BLaER1 (cell line): Measurements from ENCODE around the gene BRAF.
"Not testable (repeated sequence)": the region's sequence is repeated elsewhere in the genome, so short reads cannot be mapped to it uniquely, and the experiment has no call there.

ENCODE experiments used
- H3K27ac ChIP-seq: shearing (Covaris generic); formaldehyde crosslinking; 2 replicates; pipeline ENCODE4 v1.8.1; 2022
- H3K27me3 ChIP-seq: shearing (Covaris generic); formaldehyde crosslinking; 2 replicates; pipeline ENCODE4 v1.8.1; 2022
- H3K36me3 ChIP-seq: shearing (Covaris generic); formaldehyde crosslinking; 2 replicates; pipeline ENCODE4 v1.8.1; 2022
- H3K4me1 ChIP-seq: shearing (Covaris generic); formaldehyde crosslinking; 2 replicates; pipeline ENCODE4 v1.8.1; 2022
- H3K4me2 ChIP-seq: shearing (Covaris generic); formaldehyde crosslinking; 2 replicates; pipeline ENCODE4 v1.8.1; 2022
- H3K4me3 ChIP-seq: shearing (Covaris generic); formaldehyde crosslinking; 2 replicates; pipeline ENCODE4 v1.8.1; 2022
- H3K9ac ChIP-seq: shearing (Covaris generic); formaldehyde crosslinking; 2 replicates; pipeline ENCODE4 v1.8.1; 2022
- H3K9me3 ChIP-seq: shearing (Covaris generic); formaldehyde crosslinking; 2 replicates; pipeline ENCODE4 v1.8.1; 2022
- H4K20me1 ChIP-seq: shearing (Covaris generic); formaldehyde crosslinking; 2 replicates; pipeline ENCODE4 v1.8.1; 2022
- Cebpa-rat ChIP-seq: shearing (Covaris generic); IDR thresholded peaks from 2 replicates; pipeline ENCODE4 v1.8.1; 2022

BRAF gene

DNA sequence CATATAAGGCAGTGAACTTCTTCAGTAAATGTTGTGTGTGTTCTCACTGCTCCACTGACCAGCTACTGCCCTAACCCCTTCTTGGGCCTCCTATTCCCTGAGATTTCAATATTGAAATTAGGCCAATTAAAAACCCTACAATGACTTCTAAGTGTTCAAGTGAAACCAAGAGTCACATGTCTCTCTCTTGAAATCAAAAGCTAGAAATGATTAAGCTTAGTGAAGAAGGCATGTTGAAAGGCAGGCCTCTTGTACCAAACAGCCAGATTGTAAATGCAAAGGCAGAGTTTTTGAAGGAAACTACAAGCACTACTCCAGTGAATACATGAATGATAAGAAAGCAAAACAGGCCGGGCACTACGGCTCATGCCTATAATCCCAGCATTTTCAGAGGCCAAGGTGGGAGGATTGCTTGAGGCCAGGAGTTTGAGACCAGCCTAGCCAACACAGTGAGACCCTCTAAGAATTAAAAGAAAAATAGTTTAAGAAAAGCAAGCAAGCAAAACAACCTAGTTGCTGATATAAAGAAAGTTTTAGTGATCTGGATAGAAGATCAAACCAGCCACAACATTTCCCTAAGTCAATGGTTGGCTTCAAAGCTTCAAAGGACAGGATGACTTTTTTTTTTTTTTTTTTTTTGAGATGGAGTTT, 22.3 kb downstream of the BRAF start:
- 0 out of 2 replicates have a peak overlapping the region, but pooled peaks have one; percentile 11 for H3K4me2 ChIP-seq
- peaks cover 24% of the 10 kb centered on the region for H3K36me3 ChIP-seq
- no peaks in the 10 kb centered on the region for H3K27me3 ChIP-seq
- peaks cover 56% of the 10 kb centered on the region for H4K20me1 ChIP-seq
- H3K4me1 ChIP-seq, result peaks cover 11% of the 10 kb centered on the region; the same call in 1 of the 2 replicates
- H3K27ac ChIP-seq, result no peak overlapping the region
- H3K9ac ChIP-seq, result no peak overlapping the region
- no peak for TF ChIP-seq Cebpa-rat
- peaks cover 42% of the 10 kb centered on the region for H3K9me3 ChIP-seq
- no peak overlapping the region for H3K4me3 ChIP-seq

GRCh38 chr7:140901941-140902302, 22.8 kb downstream of the BRAF start:
- TF ChIP-seq Cebpa-rat, result no peak
- Histone ChIP-seq H3K36me3 (peaks cover 20% of the 10 kb centered on the region), H3K9ac (no peak overlapping the region), H3K9me3 (peaks cover 37% of the 10 kb centered on the region), H3K4me1 (peaks cover 11% of the 10 kb centered on the region; the same call in 1 of the 2 replicates), H3K4me2 (no peak overlapping the region), H4K20me1 (peaks cover 61% of the 10 kb centered on the region), H3K4me3 (no peak overlapping the region), H3K27ac (no peak overlapping the region), H3K27me3 (no peaks in the 10 kb centered on the region)

- peaks cover 72% of the 10 kb centered on the region for H4K20me1 ChIP-seq
- no peak overlapping the region for H3K4me3 ChIP-seq
- H3K27ac ChIP-seq, result no peak overlapping the region
- H3K36me3 ChIP-seq, result peaks cover 24% of the 10 kb centered on the region
- no peak for TF ChIP-seq Cebpa-rat
- no peak overlapping the region for H3K4me2 ChIP-seq
- H3K4me1 ChIP-seq, result peaks cover 11% of the 10 kb centered on the region; the same call in 1 of the 2 replicates
- peaks cover 30% of the 10 kb centered on the region for H3K9me3 ChIP-seq
- H3K27me3 ChIP-seq, result no peaks in the 10 kb centered on the region
- H3K9ac ChIP-seq, result no peak overlapping the region
Measured at GRCh38 chr7:140899883-140900282, 24.8 kb downstream of the BRAF start.

DNA sequence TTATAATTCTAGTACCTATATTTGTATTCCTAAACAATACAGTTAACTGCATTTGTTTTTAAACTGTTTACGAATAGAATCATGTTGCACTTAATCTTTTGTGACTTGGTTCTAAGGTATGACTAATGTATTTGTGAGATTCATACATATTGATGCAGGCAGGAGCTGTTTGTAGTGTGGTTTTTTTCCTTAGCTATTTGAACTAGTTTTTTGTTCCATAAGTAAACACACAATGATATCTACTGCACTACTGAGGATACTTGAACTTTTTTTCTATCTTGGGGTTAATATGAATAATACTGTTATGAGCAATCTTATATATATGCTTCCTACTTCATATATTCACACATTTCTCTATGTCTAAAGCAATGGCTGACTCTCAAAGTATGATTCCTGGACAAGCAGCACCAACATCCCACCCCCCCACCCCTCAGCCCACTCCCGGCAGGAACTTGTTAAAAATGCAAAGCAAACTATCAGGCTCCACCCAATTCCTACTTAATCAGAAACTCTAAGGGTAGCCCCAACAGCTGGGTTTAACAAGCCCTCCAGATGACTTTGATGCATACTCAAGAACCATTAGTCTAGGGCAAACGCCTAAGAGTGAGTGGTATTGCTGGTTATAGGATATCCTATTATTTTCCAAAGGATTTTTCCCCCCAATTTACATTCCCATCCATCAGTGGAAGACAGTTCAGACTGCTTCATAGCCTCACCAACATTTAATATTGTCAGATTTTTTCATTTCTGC, 25.8 kb downstream of the BRAF start:
- Histone ChIP-seq H3K27me3 (no peaks in the 10 kb centered on the region), H3K4me2 (no peak overlapping the region), H3K9ac (no peak overlapping the region), H3K27ac (no peak overlapping the region), H4K20me1 (peaks cover 72% of the 10 kb centered on the region), H3K36me3 (peaks cover 21% of the 10 kb centered on the region), H3K4me1 (peaks cover 11% of the 10 kb centered on the region; the same call in 1 of the 2 replicates), H3K4me3 (no peak overlapping the region), H3K9me3 (peaks cover 21% of the 10 kb centered on the region)
- no peak for TF ChIP-seq Cebpa-rat

- peaks cover 8% of the 10 kb centered on the region; the same call in 1 of the 2 replicates for H3K9me3 ChIP-seq
- no peaks in the 10 kb centered on the region for H3K4me1 ChIP-seq
- H3K4me3 ChIP-seq, result no peak overlapping the region
- H3K27me3 ChIP-seq, result no peaks in the 10 kb centered on the region
- H3K36me3 ChIP-seq, result peaks cover 12% of the 10 kb centered on the region; the same call in 1 of the 2 replicates
- no peak overlapping the region for H3K9ac ChIP-seq
- H3K4me2 ChIP-seq, result no peak overlapping the region
- no peak overlapping the region for H3K27ac ChIP-seq
- peaks cover 77% of the 10 kb centered on the region for H4K20me1 ChIP-seq
- no peak for TF ChIP-seq Cebpa-rat
Measured at GRCh38 chr7:140896996-140897395, 27.7 kb downstream of the BRAF start.

DNA sequence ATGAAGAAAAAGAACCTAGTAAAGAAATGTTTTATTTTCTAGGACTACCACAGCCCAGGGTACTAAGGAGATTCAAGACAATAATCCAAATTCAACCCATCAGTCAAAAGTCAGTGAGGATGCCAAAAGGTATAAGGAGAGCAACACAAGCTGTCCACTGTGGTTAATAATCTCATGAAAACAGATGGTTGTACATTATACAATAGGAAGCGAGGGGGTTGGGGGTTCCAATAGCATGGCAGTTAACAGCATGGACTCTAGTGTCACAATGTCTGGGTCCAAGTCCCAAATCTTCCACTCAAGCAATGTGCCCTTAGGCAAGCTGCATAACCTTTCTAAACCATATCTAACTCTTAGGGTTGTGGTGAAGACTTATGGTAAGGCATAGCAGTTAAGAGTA, 35.1 kb downstream of the BRAF start:
- Histone ChIP-seq H3K9ac (no peak overlapping the region), H3K4me3 (no peak overlapping the region)
- no peak for TF ChIP-seq Cebpa-rat

DNA sequence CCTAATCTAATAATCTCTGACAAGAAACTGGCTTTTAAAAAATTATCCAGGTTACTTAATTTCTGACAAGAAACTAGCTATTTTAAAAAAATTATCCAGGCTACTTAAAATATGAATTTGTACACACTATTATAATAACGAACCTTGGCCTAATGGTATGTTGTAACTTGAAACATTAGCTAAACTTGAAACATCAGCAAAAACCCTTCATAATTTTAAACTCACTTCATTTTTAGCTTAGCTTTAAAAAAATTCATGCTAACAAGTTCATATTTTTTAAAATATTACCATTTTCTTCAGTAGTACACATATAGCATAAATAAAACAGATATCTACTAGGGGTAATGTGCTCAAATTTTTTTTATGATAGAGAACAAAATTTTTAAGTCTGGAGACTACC, 35.6 kb downstream of the BRAF start:
- H3K4me2 ChIP-seq, result no peak overlapping the region

More for the DNA sequence above, 35.1 kb downstream of the BRAF start:
- Histone ChIP-seq H3K4me2 (no peak overlapping the region), H3K27me3 (no peaks in the 10 kb centered on the region), H3K27ac (no peak overlapping the region), H3K9me3 (no peaks in the 10 kb centered on the region), H4K20me1 (peaks cover 84% of the 10 kb centered on the region), H3K36me3 (no peaks in the 10 kb centered on the region), H3K4me1 (no peaks in the 10 kb centered on the region)

GRCh38 chr7:140888087-140888486, 36.6 kb downstream of the BRAF start:
- Histone ChIP-seq H3K27ac (no peak overlapping the region), H4K20me1 (peaks cover 74% of the 10 kb centered on the region), H3K4me2 (no peak overlapping the region), H3K9ac (no peak overlapping the region), H3K27me3 (no peaks in the 10 kb centered on the region), H3K4me3 (no peak overlapping the region), H3K4me1 (no peaks in the 10 kb centered on the region), H3K36me3 (no peaks in the 10 kb centered on the region), H3K9me3 (no peaks in the 10 kb centered on the region)
- TF ChIP-seq Cebpa-rat, result no peak

More for the DNA sequence above, 35.6 kb downstream of the BRAF start:
- Histone ChIP-seq H3K4me3 (no peak overlapping the region), H3K9ac (no peak overlapping the region), H3K27me3 (no peaks in the 10 kb centered on the region), H3K27ac (no peak overlapping the region), H4K20me1 (peaks cover 84% of the 10 kb centered on the region), H3K9me3 (no peaks in the 10 kb centered on the region), H3K4me1 (no peaks in the 10 kb centered on the region), H3K36me3 (no peaks in the 10 kb centered on the region)
- TF ChIP-seq Cebpa-rat, result no peak

DNA sequence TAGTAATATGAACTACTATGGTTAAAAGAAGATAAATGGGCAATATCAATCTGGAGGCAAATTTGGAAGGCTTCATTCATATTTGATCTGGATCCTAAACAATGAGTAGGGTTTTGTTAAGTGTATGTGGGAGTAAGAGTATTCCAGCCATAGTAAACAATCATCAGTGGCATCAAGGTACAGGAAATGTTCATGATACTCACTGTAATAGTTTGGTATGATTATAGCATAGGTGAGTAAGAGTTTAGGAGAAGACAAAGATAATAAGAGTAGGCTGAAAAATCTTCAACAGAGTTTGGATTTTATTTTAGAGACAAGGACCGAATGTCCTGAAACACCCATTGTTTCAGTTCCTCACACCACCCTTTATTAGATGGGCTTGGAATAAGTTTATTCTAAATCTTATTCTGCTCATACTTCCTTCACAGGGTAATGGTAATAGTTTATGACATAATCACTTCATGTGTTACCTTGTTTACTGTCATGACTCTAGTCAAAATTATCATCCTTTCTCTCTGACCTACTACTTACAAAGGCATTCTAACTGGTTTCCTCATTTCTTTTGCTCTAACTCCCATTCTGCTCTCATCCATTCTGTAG, 38.9 kb downstream of the BRAF start:
- Histone ChIP-seq H3K36me3 (peaks cover 2% of the 10 kb centered on the region; the same call in 1 of the 2 replicates), H3K9me3 (peaks cover 12% of the 10 kb centered on the region), H3K9ac (no peak overlapping the region), H3K27ac (no peak overlapping the region), H3K27me3 (no peaks in the 10 kb centered on the region), H3K4me3 (no peak overlapping the region), H3K4me2 (no peak overlapping the region), H3K4me1 (no peaks in the 10 kb centered on the region), H4K20me1 (peaks cover 63% of the 10 kb centered on the region)
- TF ChIP-seq Cebpa-rat, result no peak

DNA sequence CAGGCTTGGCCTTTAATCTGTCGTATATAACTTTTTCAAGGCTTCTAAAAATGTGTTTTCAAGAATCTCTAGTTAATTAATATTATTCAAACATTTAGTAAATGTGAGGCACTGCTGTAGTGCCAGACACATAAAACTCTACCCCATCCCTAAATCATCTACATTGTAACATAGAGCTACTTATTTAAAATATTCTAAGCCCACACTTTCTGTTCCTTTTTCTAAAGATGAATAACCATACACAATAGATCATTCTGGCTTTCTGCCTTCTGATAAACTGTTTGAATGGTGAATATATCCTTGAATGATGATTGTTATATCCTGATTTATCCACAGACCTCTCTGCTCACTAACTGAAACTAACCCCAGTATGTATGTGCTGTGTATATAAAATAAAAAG, 41.4 kb downstream of the BRAF start:
- peaks cover 43% of the 10 kb centered on the region for H4K20me1 ChIP-seq
- no peaks in the 10 kb centered on the region for H3K4me1 ChIP-seq
- H3K4me2 ChIP-seq, result no peak overlapping the region
- peaks cover 31% of the 10 kb centered on the region for H3K9me3 ChIP-seq
- H3K36me3 ChIP-seq, result peaks cover 21% of the 10 kb centered on the region
- no peaks in the 10 kb centered on the region for H3K27me3 ChIP-seq
- no peak overlapping the region for H3K4me3 ChIP-seq
- no peak overlapping the region for H3K9ac ChIP-seq
- H3K27ac ChIP-seq, result no peak overlapping the region
- TF ChIP-seq Cebpa-rat, result no peak

DNA sequence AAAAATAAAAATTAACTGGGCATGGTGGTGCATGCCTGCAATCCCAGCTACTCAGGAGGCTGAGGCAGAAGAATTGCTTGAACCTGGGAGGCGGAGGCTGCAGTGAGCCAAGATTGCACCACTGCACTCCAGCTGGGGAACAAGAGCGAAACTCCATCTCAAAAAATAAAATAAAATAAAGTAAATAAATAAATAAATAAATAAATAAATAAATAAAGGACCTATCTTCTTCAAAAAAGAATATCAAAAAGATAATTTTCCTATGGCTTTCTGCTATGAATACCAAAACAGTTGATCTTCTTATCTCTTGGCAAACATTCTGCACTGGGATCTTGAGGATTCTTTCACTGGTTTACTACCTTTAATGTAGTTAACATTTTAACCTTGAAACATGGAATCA, 41.9 kb downstream of the BRAF start:
- not testable (repeated sequence) for H3K9ac ChIP-seq, H3K4me1 ChIP-seq, H3K27ac ChIP-seq, H3K27me3 ChIP-seq, H3K4me3 ChIP-seq, H3K4me2 ChIP-seq
- Histone ChIP-seq H3K9me3 (peaks cover 37% of the 10 kb centered on the region), H3K36me3 (peaks cover 21% of the 10 kb centered on the region), H4K20me1 (peaks cover 38% of the 10 kb centered on the region)
